ENCODE results near the gene GJB4. TPM values are rescaled to one million over a fixed set of nuclear protein-coding genes. Genes with fewer than 3 reads are reported as not detected.
"Not testable (repeated sequence)": the region's sequence is repeated elsewhere in the genome, so short reads cannot be mapped to it uniquely, and the experiment has no call there.

Gene GJB4
- total RNA-seq, 1 donor, result not detected

DNA sequence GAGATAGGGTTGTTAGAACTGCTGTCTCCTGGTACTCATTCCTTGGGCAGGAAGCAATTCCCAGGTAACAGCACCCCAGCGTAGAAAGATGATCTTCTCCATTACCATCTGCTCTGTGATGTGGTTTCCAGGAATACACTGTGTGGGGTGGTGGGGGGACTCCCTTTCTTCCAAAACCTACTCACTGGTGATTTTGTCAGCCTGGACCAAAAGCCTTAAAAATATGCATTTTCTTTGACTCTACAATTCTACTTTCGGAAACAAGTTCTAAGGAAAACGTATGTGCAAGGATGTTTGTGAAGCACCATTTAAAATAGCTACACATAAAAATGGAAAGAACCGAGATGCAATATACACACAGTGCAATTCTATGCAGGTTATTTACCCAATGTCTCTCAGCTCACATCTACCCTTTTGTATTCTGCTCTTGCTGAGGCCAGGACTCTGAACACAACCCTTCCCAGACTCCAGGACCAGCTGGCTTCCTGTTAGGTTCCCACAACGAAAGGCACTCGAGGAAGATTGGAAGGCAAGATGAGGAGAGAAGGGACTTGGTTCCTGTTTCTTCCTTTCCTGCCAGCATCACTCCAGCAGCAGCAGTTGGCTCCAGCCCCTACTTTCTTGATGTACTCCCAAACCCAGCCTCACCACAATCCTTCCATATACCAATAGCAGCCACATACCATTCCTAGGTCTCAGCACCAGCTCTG lies 37.7 kb upstream of the GJB4 start:
- no peak overlapping the region for H3K4me2 ChIP-seq (ENCODE audit: insufficient read depth, low read length)
- no peaks in the 10 kb centered on the region for H3K36me3 ChIP-seq (ENCODE audit: insufficient read depth, low read length)
- DNase-seq (ENCODE audit: insufficient read length, low spot score, missing footprints), result no peak
- no peaks in the 10 kb centered on the region for H3K27me3 ChIP-seq (ENCODE audit: insufficient read depth, low read length)
- H3K27ac ChIP-seq (ENCODE audit: low read depth, low read length), result no peak overlapping the region
- no peaks in the 10 kb centered on the region for H3K4me1 ChIP-seq (ENCODE audit: insufficient read depth, low read length)
- H3K9me3 ChIP-seq (ENCODE audit: low read depth, low read length), result no peaks in the 10 kb centered on the region
- no peak for TF ChIP-seq CTCF (IDR thresholded peaks at IDR 0.05; ENCODE audit: extremely low read depth, low read depth, low read length)
- H3K79me2 ChIP-seq (ENCODE audit: insufficient read depth, low read length), result no peaks in the 10 kb centered on the region
- no peak overlapping the region for H2AFZ ChIP-seq (ENCODE audit: low read length)
- no peaks in the 10 kb centered on the region for H4K20me1 ChIP-seq (ENCODE audit: insufficient read depth, low read length)
- H3K4me3 ChIP-seq (ENCODE audit: insufficient read depth, low read length), result no peak overlapping the region

GRCh38 chr1:34726861-34727260 lies 32.7 kb upstream of the GJB4 start:
- no peak overlapping the region for H3K4me2 ChIP-seq (ENCODE audit: insufficient read depth, low read length)
- H3K79me2 ChIP-seq (ENCODE audit: insufficient read depth, low read length), result no peaks in the 10 kb centered on the region
- DNase-seq (ENCODE audit: insufficient read length, low spot score, missing footprints), result no peak
- H3K27ac ChIP-seq (ENCODE audit: low read depth, low read length), result no peak overlapping the region
- no peaks in the 10 kb centered on the region for H3K27me3 ChIP-seq (ENCODE audit: insufficient read depth, low read length)
- no peak overlapping the region for H3K4me3 ChIP-seq (ENCODE audit: insufficient read depth, low read length)
- H3K36me3 ChIP-seq (ENCODE audit: insufficient read depth, low read length), result no peaks in the 10 kb centered on the region
- no peak overlapping the region for H2AFZ ChIP-seq (ENCODE audit: low read length)
- no peaks in the 10 kb centered on the region for H3K9me3 ChIP-seq (ENCODE audit: low read depth, low read length)
- TF ChIP-seq CTCF (IDR thresholded peaks at IDR 0.05; ENCODE audit: extremely low read depth, low read depth, low read length), result no peak
- H3K4me1 ChIP-seq (ENCODE audit: insufficient read depth, low read length), result no peaks in the 10 kb centered on the region
- no peaks in the 10 kb centered on the region for H4K20me1 ChIP-seq (ENCODE audit: insufficient read depth, low read length)

DNA sequence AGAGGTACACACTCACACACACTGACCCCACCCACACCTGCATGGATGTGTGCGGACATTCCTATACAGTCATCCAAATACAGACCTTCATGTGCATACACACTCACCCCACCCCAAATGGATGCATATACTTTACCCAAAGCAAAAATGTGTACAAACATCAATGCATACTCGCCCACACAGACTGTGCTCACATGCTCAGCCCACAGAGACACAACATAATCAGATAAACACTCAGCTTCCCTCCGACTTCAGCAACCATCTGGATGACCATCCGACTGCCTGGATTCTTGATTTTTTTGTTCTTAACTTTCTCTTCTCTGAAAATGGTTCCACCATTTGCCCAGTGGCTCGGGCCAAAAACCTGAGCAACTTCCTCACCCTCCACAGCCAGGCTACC lies 29.1 kb upstream of the GJB4 start:
- no peak overlapping the region for H3K4me3 ChIP-seq (ENCODE audit: insufficient read depth, low read length)
- no peaks in the 10 kb centered on the region for H3K9me3 ChIP-seq (ENCODE audit: low read depth, low read length)
- no peak overlapping the region for H2AFZ ChIP-seq (ENCODE audit: low read length)
- no peaks in the 10 kb centered on the region for H4K20me1 ChIP-seq (ENCODE audit: insufficient read depth, low read length)
- H3K4me2 ChIP-seq (ENCODE audit: insufficient read depth, low read length), result no peak overlapping the region
- H3K4me1 ChIP-seq (ENCODE audit: insufficient read depth, low read length), result no peaks in the 10 kb centered on the region
- DNase-seq (ENCODE audit: insufficient read length, low spot score, missing footprints), result no peak
- H3K36me3 ChIP-seq (ENCODE audit: insufficient read depth, low read length), result no peaks in the 10 kb centered on the region
- H3K27me3 ChIP-seq (ENCODE audit: insufficient read depth, low read length), result no peaks in the 10 kb centered on the region
- no peak overlapping the region for H3K27ac ChIP-seq (ENCODE audit: low read depth, low read length)
- TF ChIP-seq CTCF (IDR thresholded peaks at IDR 0.05; ENCODE audit: extremely low read depth, low read depth, low read length), result no peak
- H3K79me2 ChIP-seq (ENCODE audit: insufficient read depth, low read length), result no peaks in the 10 kb centered on the region

GRCh38 chr1:34732831-34733230 lies 26.7 kb upstream of the GJB4 start:
- H3K4me2 ChIP-seq (ENCODE audit: insufficient read depth, low read length); H3K4me3 ChIP-seq (ENCODE audit: insufficient read depth, low read length); DNase-seq (ENCODE audit: insufficient read length, low spot score, missing footprints); H3K4me1 ChIP-seq (ENCODE audit: insufficient read depth, low read length); H3K27ac ChIP-seq (ENCODE audit: low read depth, low read length); H3K9me3 ChIP-seq (ENCODE audit: low read depth, low read length); H4K20me1 ChIP-seq (ENCODE audit: insufficient read depth, low read length); H3K27me3 ChIP-seq (ENCODE audit: insufficient read depth, low read length); H2AFZ ChIP-seq (ENCODE audit: low read length); H3K36me3 ChIP-seq (ENCODE audit: insufficient read depth, low read length); H3K79me2 ChIP-seq (ENCODE audit: insufficient read depth, low read length): not testable (repeated sequence)
